H9 (cell line): ENCODE data around the gene NPDC1. TPM values are rescaled to one million over a fixed set of nuclear protein-coding genes. Genes with fewer than 3 reads are reported as not detected.

Experiments
- DNase-seq: peaks from one replicate; pipeline ENCODE4 v3.0.0-alpha.2; 2017
- H2AFZ ChIP-seq: one replicate; pipeline ENCODE4 v1.6.1; 2013; ENCODE audit warnings: mild to moderate bottlenecking, low read length, control low read depth, moderate library complexity
- H2AK5ac ChIP-seq: 2 replicates; pipeline ENCODE4 v1.6.1; 2013; ENCODE audit warnings: low read length, control low read depth, mixed read lengths; ENCODE audit not compliant: insufficient read length
- H2BK120ac ChIP-seq: one replicate; pipeline ENCODE4 v1.6.1; 2013; ENCODE audit warnings: low read depth, mild to moderate bottlenecking, low read length, control low read depth, inconsistent platforms; ENCODE audit not compliant: poor library complexity, severe bottlenecking
- H2BK12ac ChIP-seq: 2 replicates; pipeline ENCODE4 v1.6.1; 2013; ENCODE audit warnings: low read length, control low read depth, mixed read lengths, low read depth; ENCODE audit not compliant: insufficient read length
- H2BK15ac ChIP-seq: 2 replicates; pipeline ENCODE4 v1.6.1; 2013; ENCODE audit warnings: low read depth, low read length, control low read depth
- H2BK20ac ChIP-seq: one replicate; pipeline ENCODE4 v1.6.1; 2013; ENCODE audit warnings: low read depth, mild to moderate bottlenecking, low read length, control low read depth, inconsistent platforms; ENCODE audit not compliant: poor library complexity, severe bottlenecking
- H2BK5ac ChIP-seq: 2 replicates; pipeline ENCODE4 v1.6.1; 2013; ENCODE audit warnings: low read length, control low read depth, mixed read lengths; ENCODE audit not compliant: insufficient read length
- H3K14ac ChIP-seq: 2 replicates; pipeline ENCODE4 v1.6.1; 2013; ENCODE audit warnings: low read length, control low read depth; ENCODE audit not compliant: insufficient read depth
- H3K18ac ChIP-seq: 2 replicates; pipeline ENCODE4 v1.6.1; 2013; ENCODE audit warnings: low read depth, mild to moderate bottlenecking, mixed read lengths, low read length, control low read depth; ENCODE audit not compliant: insufficient read length
- H3K23ac ChIP-seq: 2 replicates; pipeline ENCODE4 v1.6.1; 2013; ENCODE audit warnings: low read length, control low read depth, mixed read lengths, low read depth; ENCODE audit not compliant: insufficient read length
- H3K23me2 ChIP-seq: 2 replicates; pipeline ENCODE4 v1.6.1; 2013; ENCODE audit warnings: low read depth, mild to moderate bottlenecking, mixed read lengths, low read length, control low read depth; ENCODE audit not compliant: insufficient read length, poor library complexity, severe bottlenecking
- H3K27ac ChIP-seq: 2 replicates; pipeline ENCODE4 v1.5.1; 2013; ENCODE audit warnings: low read length, control low read depth, mixed read lengths, low read depth; ENCODE audit not compliant: insufficient read length
- H3K27me3 ChIP-seq: 2 replicates; pipeline ENCODE4 v1.6.1; 2013; ENCODE audit warnings: low read length, control low read depth, inconsistent platforms; ENCODE audit not compliant: insufficient read depth
- H3K4ac ChIP-seq: 2 replicates; pipeline ENCODE4 v1.6.1; 2013; ENCODE audit warnings: low read depth, mild to moderate bottlenecking, control low read depth, inconsistent platforms, low read length, moderate library complexity
- H3K4me1 ChIP-seq: 2 replicates; pipeline ENCODE4 v1.6.1; 2013; ENCODE audit warnings: low read length, control low read depth, inconsistent platforms; ENCODE audit not compliant: insufficient read depth
- H3K4me2 ChIP-seq: 2 replicates; pipeline ENCODE4 v1.6.1; 2013; ENCODE audit warnings: low read length, control low read depth, mixed read lengths; ENCODE audit not compliant: insufficient read length, insufficient read depth
- H3K56ac ChIP-seq: 2 replicates; pipeline ENCODE4 v1.6.1; 2013; ENCODE audit warnings: low read depth, mild to moderate bottlenecking, mixed read lengths, low read length, control low read depth; ENCODE audit not compliant: insufficient read length
- H3K79me1 ChIP-seq: 2 replicates; pipeline ENCODE4 v1.6.1; 2013; ENCODE audit warnings: low read depth, mild to moderate bottlenecking, moderate library complexity, low read length, control low read depth, inconsistent platforms; ENCODE audit not compliant: insufficient read depth, poor library complexity, severe bottlenecking
- H3K79me2 ChIP-seq: 2 replicates; pipeline ENCODE4 v1.6.1; 2013; ENCODE audit warnings: low read length, control low read depth, inconsistent platforms; ENCODE audit not compliant: insufficient read depth
- H3K9ac ChIP-seq: 2 replicates; pipeline ENCODE4 v1.6.1; 2013; ENCODE audit warnings: low read length, control low read depth, mixed read lengths; ENCODE audit not compliant: insufficient read length; ENCODE audit errors: extremely low read depth
- H3K9me3 ChIP-seq: one replicate; pipeline ENCODE4 v1.6.1; 2013; ENCODE audit warnings: low read depth, low read length, inconsistent platforms; ENCODE audit not compliant: control insufficient read depth
- H3T11ph ChIP-seq: one replicate; pipeline ENCODE4 v1.6.1; 2013; ENCODE audit warnings: mild to moderate bottlenecking, low read length, control low read depth, inconsistent platforms
- H4K20me1 ChIP-seq: one replicate; pipeline ENCODE4 v1.6.1; 2013; ENCODE audit not compliant: control insufficient read depth, insufficient read length, insufficient read depth
- H4K5ac ChIP-seq: 2 replicates; pipeline ENCODE4 v1.6.1; 2013; ENCODE audit warnings: low read depth, mild to moderate bottlenecking, mixed read lengths, low read length, control low read depth; ENCODE audit not compliant: insufficient read length
- H4K8ac ChIP-seq: replicated peaks from 2 replicates; pipeline ENCODE4 v1.6.1; 2013; ENCODE audit warnings: low read length, control low read depth, mixed read lengths, low read depth; ENCODE audit not compliant: insufficient read length
- H4K91ac ChIP-seq: 2 replicates; pipeline ENCODE4 v1.6.1; 2013; ENCODE audit warnings: low read depth, mild to moderate bottlenecking, moderate library complexity, mixed read lengths, low read length, control low read depth; ENCODE audit not compliant: insufficient read length
- H3K27ac Mint-ChIP-seq, 3 experiments: 2 replicates in 2 of 3; 3 replicates in 1 of 3; pipeline ENCODE4 v1.8.0; 2020 to 2021; ENCODE audit warnings: mixed read lengths in 3 of 3, mild to moderate bottlenecking in 1 of 3, moderate library complexity in 1 of 3
- H3K27me3 Mint-ChIP-seq: 2 replicates; pipeline ENCODE4 v1.8.0; 2021; ENCODE audit warnings: low read depth, mild to moderate bottlenecking, moderate library complexity, mixed read lengths
- H3K36me3 Mint-ChIP-seq, 3 experiments: 2 replicates in 2 of 3; 3 replicates in 1 of 3; pipeline ENCODE4 v1.8.0; 2020 to 2021; ENCODE audit warnings: low read depth in 3 of 3, mixed read lengths in 3 of 3; ENCODE audit not compliant: insufficient read depth in 1 of 3
- H3K4me1 Mint-ChIP-seq, 2 experiments: 2 replicates each; pipeline ENCODE4 v1.8.0; 2020; ENCODE audit warnings: mixed read lengths in 2 of 2
- H3K4me3 Mint-ChIP-seq, 2 experiments: 2 replicates in 1 of 2; 3 replicates in 1 of 2; pipeline ENCODE4 v1.8.0; 2020 to 2021; ENCODE audit warnings: mild to moderate bottlenecking in 2 of 2, mixed read lengths in 2 of 2, moderate library complexity in 1 of 2
- H3K9me3 Mint-ChIP-seq, 2 experiments: 2 replicates in 1 of 2; 3 replicates in 1 of 2; pipeline ENCODE4 v1.8.0; 2020; ENCODE audit warnings: mild to moderate bottlenecking in 2 of 2, mixed read lengths in 2 of 2, moderate library complexity in 1 of 2
- WGBS: extraction: QIAGEN DNeasy Blood & Tissue Kit; methylation state at CpG from one replicate; pipeline ENCODE4 v1.1.7; 2013; ENCODE audit warnings: missing lambda C conversion rate, low lambda C conversion rate, mixed read lengths; ENCODE audit not compliant: insufficient read length; ENCODE audit errors: extremely low coverage; 5-methylcytosine and 5-hydroxymethylcytosine counted together
- total RNA-seq: library from RNA; stranded (reverse); gene quantifications from 2 replicates; pipeline ENCODE4 v1.2.1, GENCODE V29; 2021
- TF ChIP-seq, protein P1 (sequence below): fragments of 200-600 bp; sonication (generic); conservative IDR thresholded peaks from 3 replicates; pipeline ENCODE4 v1.8.0; 2021; ENCODE audit warnings: antibody characterized with exemption, mild to moderate bottlenecking

NPDC1 gene
- total RNA-seq, 1 experiment from 2014 or later = 57.6 TPM

DNA sequence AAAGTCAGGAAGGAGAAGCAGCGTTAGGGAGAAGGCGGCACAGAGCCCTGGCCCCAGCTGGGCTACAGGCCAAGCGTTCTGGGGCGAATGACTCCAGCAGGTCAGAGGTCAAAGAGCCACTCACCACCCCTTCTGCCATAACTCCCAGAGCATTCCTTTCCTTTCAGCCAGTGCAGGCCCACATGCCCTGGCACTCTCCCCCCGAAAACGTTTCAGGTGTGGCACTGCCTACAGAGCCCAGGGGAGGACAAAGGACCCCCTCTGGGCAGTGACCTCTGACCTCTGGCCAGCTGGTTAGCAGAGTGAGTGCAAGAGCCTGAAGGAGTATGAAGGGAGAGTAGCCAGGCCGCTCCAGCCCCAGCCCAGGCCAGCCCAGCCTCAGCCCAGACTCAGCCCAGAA is 22.8 kb downstream of the NPDC1 start:
- H3K27me3 Mint-ChIP-seq = peaks cover 11% of the 10 kb centered on the region
- H3K56ac ChIP-seq = no peak overlapping the region
- no peaks in the 10 kb centered on the region for H3K79me1 ChIP-seq
- H3K4me1 Mint-ChIP-seq = peaks cover 2 to 13% of the 10 kb centered on the region in 2 experiments; a peak in 3 of 4 replicates
- no peak overlapping the region for H3K9ac ChIP-seq
- no peaks in the 10 kb centered on the region for H4K20me1 ChIP-seq
- no peak overlapping the region for H2BK5ac ChIP-seq
- no peaks in the 10 kb centered on the region for H3K79me2 ChIP-seq
- no CpG with 5 or more reads among the region's 7 CpGs for WGBS
- H3K4me3 Mint-ChIP-seq = no peak overlapping the region; a peak in 1 of 5 replicates
- H4K5ac ChIP-seq = no peak overlapping the region
- H3K14ac ChIP-seq = no peak overlapping the region
- H3K23ac ChIP-seq = no peak overlapping the region
- H3T11ph ChIP-seq = no peak overlapping the region
- H4K91ac ChIP-seq = no peak overlapping the region
- H2BK15ac ChIP-seq = no peak overlapping the region
- no peak overlapping the region for H2AK5ac ChIP-seq
- no peak overlapping the region for H2BK12ac ChIP-seq
- no peaks in the 10 kb centered on the region for H3K4me1 ChIP-seq
- H3K18ac ChIP-seq = no peak overlapping the region
- TF ChIP-seq, protein P1, sequence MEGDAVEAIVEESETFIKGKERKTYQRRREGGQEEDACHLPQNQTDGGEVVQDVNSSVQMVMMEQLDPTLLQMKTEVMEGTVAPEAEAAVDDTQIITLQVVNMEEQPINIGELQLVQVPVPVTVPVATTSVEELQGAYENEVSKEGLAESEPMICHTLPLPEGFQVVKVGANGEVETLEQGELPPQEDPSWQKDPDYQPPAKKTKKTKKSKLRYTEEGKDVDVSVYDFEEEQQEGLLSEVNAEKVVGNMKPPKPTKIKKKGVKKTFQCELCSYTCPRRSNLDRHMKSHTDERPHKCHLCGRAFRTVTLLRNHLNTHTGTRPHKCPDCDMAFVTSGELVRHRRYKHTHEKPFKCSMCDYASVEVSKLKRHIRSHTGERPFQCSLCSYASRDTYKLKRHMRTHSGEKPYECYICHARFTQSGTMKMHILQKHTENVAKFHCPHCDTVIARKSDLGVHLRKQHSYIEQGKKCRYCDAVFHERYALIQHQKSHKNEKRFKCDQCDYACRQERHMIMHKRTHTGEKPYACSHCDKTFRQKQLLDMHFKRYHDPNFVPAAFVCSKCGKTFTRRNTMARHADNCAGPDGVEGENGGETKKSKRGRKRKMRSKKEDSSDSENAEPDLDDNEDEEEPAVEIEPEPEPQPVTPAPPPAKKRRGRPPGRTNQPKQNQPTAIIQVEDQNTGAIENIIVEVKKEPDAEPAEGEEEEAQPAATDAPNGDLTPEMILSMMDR = no peak
- no peak overlapping the region for H3K27ac Mint-ChIP-seq
- H3K4ac ChIP-seq = no peak overlapping the region
- no peak overlapping the region for H4K8ac ChIP-seq
- H2BK120ac ChIP-seq = no peak overlapping the region
- peaks cover 6% of the 10 kb centered on the region for H3K23me2 ChIP-seq
- H2AFZ ChIP-seq = no peak overlapping the region
- no peak for DNase-seq
- no peak overlapping the region for H3K27ac ChIP-seq
- H2BK20ac ChIP-seq = no peak overlapping the region
- no peaks in the 10 kb centered on the region for H3K9me3 Mint-ChIP-seq
- 0 out of 7 replicates have a peak, but pooled peaks cover 0 to under 1% (median 0%) of the 10 kb centered on the region in 3 experiments for H3K36me3 Mint-ChIP-seq
- H3K27me3 ChIP-seq = no peaks in the 10 kb centered on the region
- H3K4me2 ChIP-seq = no peak overlapping the region
- no peaks in the 10 kb centered on the region for H3K9me3 ChIP-seq
